ENCODE results near the gene TMEM44. TPM values are rescaled to one million over a fixed set of nuclear protein-coding genes. Genes with fewer than 3 reads are reported as not detected.
A peak's percentile ranks its signal among the peaks of the same experiment; 100 is the strongest.

TMEM44 gene, protein sequence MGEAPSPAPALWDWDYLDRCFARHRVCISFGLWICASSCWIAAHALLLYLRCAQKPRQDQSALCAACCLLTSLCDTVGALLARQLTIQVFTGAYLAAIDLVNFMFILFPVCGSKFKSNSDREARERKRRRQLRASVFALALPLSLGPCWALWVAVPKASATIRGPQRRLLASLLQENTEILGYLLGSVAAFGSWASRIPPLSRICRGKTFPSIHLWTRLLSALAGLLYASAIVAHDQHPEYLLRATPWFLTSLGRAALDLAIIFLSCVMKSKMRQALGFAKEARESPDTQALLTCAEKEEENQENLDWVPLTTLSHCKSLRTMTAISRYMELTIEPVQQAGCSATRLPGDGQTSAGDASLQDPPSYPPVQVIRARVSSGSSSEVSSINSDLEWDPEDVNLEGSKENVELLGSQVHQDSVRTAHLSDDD
- total RNA-seq = 10 to 100 TPM; 12.1 to 31.5 TPM
- 10 to 100 TPM in 1 of 2 donors, 1 to 10 TPM in 1; 7.0 to 10.9 TPM for polyA plus RNA-seq
- long read RNA-seq, donor 1, partial matches to known transcripts = 1 of 10 reads
- long read RNA-seq, donor 1, other reads (novel, unspliced or antisense) = 6 of 10 reads
- long read RNA-seq, donor 2, transcript TMEM44-202 (10 exons, 2,245 nt) = major isoform, 6 of 21 reads
- long read RNA-seq, donor 2, partial matches to known transcripts = 3 of 21 reads
- long read RNA-seq, donor 2, other reads (novel, unspliced or antisense) = 12 of 21 reads

DNA sequence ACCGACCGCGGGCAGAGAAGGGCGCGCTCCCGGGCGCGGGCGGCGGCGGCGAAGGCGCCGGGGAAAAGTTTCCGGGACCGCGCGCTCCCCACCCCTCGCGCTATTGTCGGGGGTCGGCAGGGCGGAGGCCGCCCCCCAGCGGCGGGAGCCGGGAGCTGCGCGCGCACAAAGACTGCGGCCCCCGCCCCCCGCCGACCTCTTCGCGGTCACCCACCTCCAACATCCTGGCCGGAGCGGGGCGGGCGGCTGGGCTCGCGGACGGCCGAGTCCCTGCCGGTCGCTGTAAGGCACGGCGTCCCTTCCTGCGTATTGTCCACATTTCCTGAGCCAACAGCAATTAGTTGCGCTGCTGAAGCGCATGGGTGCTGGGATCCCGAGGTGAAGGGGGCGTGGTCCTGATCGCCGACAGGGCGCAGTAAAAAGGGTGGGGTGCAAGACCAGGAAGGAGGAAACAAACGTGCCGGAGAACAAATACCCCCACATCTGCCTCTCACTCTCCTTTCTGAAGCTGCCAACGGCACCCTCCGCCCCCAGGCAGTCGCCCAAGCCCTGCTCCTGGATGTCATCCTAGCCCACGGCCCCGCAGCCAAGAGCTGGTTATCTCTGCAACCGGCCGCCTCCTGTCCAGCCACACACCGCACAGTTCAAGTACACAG, at the start of gene TMEM44:
Gene TMEM44, minus strand, starts transcription at position 71 of the 656 bp plus-strand sequence. CDS start 204 bp downstream, outside the sequence.
- Histone ChIP-seq H3K36me3 (ENCODE audit: control insufficient read depth in 1 of 2, insufficient read depth in 2 of 2, low read length in 1 of 2) (no peaks in the 10 kb centered on the region), H3K4me1 (ENCODE audit: control insufficient read depth in 1 of 2, insufficient read depth in 2 of 2, low read length in 2 of 2) (no peaks in the 10 kb centered on the region), H3K9me3 (ENCODE audit: control insufficient read depth, low read length) (no peaks in the 10 kb centered on the region), H3K27ac (ENCODE audit: low read depth in 1 of 2, low read length in 2 of 2) (peak within 1 kb of the TSS in 1 of 2 donors; percentile 10), H3K4me3 (ENCODE audit: low read length in 2 of 2) (peak within 1 kb of the TSS; percentile 44 to 55), H3K27me3 (ENCODE audit: control insufficient read depth in 1 of 2, insufficient read depth in 2 of 2, low read length in 1 of 2) (no peaks in the 10 kb centered on the region)
- ATAC-seq (ENCODE audit: low FRiP score) (peak; percentile 90), DNase-seq (peak; percentile 81 to 88)
- 0 to 1% methylated on average over 34 to 66 of the region's 66 CpGs for WGBS, 2 donors
- intact Hi-C loops (cut with DNase I) = no loop called here

DNA sequence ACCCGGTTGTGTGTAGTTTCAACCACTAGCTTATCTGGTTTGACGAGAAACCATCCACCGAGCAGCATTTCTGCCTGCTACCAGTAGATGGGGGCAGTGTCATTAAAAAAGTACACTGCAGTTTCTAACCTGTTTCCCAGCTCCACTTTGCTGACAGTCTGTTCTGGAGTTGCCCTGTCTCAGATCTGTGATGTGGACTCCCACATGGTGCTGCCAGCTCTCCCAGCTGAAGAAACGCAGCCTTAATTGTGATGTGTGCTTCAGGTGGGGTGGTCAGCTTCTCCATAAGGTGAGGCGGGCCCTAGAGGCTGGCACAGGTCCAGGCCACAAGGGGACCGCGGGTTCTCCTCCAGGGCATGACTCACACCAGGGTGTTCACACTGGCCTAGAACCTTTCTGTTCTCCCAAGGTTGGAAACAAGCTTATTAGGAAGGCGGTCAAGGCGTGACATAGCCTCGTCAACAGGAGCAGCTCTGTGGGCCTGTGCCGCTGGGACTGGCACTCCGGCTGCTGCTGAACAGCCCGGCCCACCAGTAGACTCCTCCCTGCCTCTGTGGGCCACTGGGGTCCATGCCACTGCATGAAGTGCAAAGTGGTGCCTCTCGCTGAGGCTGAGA, 49.6 kb upstream of the TMEM44 start:
- peak; percentile 81 for ATAC-seq (ENCODE audit: low FRiP score)
- no peaks in the 10 kb centered on the region for H3K4me1 ChIP-seq (ENCODE audit: control insufficient read depth in 1 of 2, insufficient read depth in 2 of 2, low read length in 2 of 2)
- no peak overlapping the region for H3K27ac ChIP-seq (ENCODE audit: low read depth in 1 of 2, low read length in 2 of 2)
- H3K9me3 ChIP-seq (ENCODE audit: control insufficient read depth, low read length) = no peaks in the 10 kb centered on the region
- no peaks in the 10 kb centered on the region for H3K36me3 ChIP-seq (ENCODE audit: control insufficient read depth in 1 of 2, insufficient read depth in 2 of 2, low read length in 1 of 2)
- peaks cover 0 to 1% of the 10 kb centered on the region in 2 donors for H3K27me3 ChIP-seq (ENCODE audit: control insufficient read depth in 1 of 2, insufficient read depth in 2 of 2, low read length in 1 of 2)
- no peak overlapping the region for H3K4me3 ChIP-seq (ENCODE audit: low read length in 2 of 2)
- intact Hi-C loops (cut with DNase I) = loop anchor here (1.0 to 10.0 kb wide), 7 partner anchors 292 to 839 kb away; no protein-coding TSS in a partner anchor
- 39 to 40% methylated on average over 14 of the region's 14 CpGs for WGBS, 2 donors
- DNase-seq = peak; percentile 71 to 86

DNA sequence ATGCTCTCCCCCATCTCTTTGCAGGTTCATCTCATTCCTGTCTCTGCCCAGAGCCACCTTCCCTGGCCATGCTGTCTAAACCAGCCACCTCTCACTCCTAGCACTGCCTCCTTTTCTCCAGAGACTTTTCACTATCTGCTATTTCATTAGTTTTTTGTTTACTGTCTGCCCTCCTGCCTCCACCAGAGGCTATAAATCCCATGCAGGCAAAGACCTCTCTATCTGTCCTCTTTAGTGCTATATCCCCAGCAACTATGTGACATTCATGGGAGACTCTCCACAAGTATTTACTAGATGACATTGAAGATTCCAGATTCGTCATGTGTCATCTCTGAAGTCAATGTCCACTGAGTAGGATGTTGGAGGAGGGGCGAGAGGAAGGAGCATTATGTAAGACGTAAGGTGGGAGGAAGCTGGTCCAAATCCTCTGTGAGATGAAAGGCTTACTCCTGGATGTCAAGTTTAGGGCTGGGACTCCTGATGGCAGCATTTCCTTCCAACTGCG, 49.0 kb upstream of the TMEM44 start:
- Histone ChIP-seq H3K9me3 (ENCODE audit: control insufficient read depth, low read length) (no peaks in the 10 kb centered on the region), H3K36me3 (ENCODE audit: control insufficient read depth in 1 of 2, insufficient read depth in 2 of 2, low read length in 1 of 2) (no peaks in the 10 kb centered on the region), H3K4me3 (ENCODE audit: low read length in 2 of 2) (no peak overlapping the region), H3K4me1 (ENCODE audit: control insufficient read depth in 1 of 2, insufficient read depth in 2 of 2, low read length in 2 of 2) (no peaks in the 10 kb centered on the region), H3K27me3 (ENCODE audit: control insufficient read depth in 1 of 2, insufficient read depth in 2 of 2, low read length in 1 of 2) (peaks cover 0 to 1% of the 10 kb centered on the region in 2 donors), H3K27ac (ENCODE audit: low read depth in 1 of 2, low read length in 2 of 2) (no peak overlapping the region)
- no peak for DNase-seq
- 33 to 34% methylated on average over 4 of the region's 4 CpGs for WGBS, 2 donors
- ATAC-seq (ENCODE audit: low FRiP score) = no peak
- intact Hi-C loops (cut with DNase I) = loop anchor here (1.0 to 10.0 kb wide), 7 partner anchors 293 to 840 kb away; no protein-coding TSS in a partner anchor

DNA sequence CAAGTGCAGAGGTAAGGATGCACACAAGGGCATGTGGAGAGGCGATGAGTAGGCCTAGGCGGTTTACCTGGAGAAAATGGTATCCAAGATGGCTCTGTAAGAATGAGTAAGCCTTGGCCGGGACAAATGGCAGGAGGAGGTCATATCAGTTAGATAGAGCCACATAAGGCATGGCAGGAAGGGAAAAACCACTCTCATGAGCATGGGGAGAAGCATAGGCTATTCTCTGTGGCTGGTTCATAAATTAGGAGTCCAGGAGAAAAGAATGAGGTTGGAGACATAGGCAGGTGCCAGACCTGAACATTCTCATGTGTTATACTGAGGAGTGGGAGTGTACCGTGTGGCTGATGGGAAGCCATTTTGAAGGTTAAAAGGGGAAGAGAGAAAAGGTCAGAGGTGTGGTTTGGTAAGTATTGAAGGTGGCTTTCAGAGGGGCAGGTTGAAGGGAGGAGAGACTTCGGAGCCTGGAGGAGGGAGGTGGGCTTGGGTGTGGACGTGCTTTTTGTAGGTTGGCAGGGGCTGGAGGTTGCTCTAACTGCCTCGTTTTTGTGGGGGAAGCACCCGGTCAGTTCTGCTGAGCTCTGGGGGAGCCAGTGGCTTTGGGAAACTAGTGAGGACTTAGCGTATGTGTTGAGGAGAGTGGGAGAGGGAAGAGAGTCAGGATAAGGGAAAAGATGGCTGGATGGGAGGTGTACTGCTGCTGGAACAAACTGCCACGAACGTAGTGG, 47.8 kb upstream of the TMEM44 start:
- intact Hi-C loops (cut with DNase I) = loop anchor here (5.0 to 10.0 kb wide), 3 partner anchors 294 to 841 kb away; no protein-coding TSS in a partner anchor
- 75 to 81% methylated on average over 11 of the region's 11 CpGs for WGBS, 2 donors
- ATAC-seq (ENCODE audit: low FRiP score) = no peak

DNA sequence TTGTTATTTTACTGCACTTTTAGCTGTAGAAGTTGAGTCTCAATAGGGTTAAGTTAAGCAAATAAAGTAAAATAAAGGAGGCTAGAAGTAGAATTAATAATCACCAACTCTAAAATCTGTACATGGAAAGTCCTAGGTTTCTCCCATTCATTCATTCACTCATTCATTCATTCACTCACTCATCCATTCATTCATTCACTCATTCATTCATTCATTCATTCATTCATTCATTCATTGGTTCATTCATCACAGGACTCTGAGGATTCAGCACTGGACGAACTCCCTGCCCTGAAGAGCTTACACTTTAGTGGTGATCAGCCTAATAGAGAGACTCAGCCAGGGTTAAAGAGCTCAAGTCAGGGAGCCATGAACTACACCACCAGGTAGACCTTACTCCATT, 43.3 kb upstream of the TMEM44 start:
- intact Hi-C loops (cut with DNase I) = loop anchor here in 1 of 2 donors (10.0 kb wide), 1 partner anchor 848 kb away; no protein-coding TSS in a partner anchor
- 85 to 90% methylated on average over 1 of the region's 1 CpG for WGBS, 2 donors

More for the DNA sequence above, 47.8 kb upstream of the TMEM44 start:
- no peak for DNase-seq
- H3K4me1 ChIP-seq (ENCODE audit: control insufficient read depth in 1 of 2, insufficient read depth in 2 of 2, low read length in 2 of 2) = no peaks in the 10 kb centered on the region
- no peaks in the 10 kb centered on the region for H3K36me3 ChIP-seq (ENCODE audit: control insufficient read depth in 1 of 2, insufficient read depth in 2 of 2, low read length in 1 of 2)
- H3K4me3 ChIP-seq (ENCODE audit: low read length in 2 of 2) = no peak overlapping the region
- no peaks in the 10 kb centered on the region for H3K9me3 ChIP-seq (ENCODE audit: control insufficient read depth, low read length)
- H3K27me3 ChIP-seq (ENCODE audit: control insufficient read depth in 1 of 2, insufficient read depth in 2 of 2, low read length in 1 of 2) = peaks cover 0 to 1% of the 10 kb centered on the region in 2 donors
- H3K27ac ChIP-seq (ENCODE audit: low read depth in 1 of 2, low read length in 2 of 2) = no peak overlapping the region

DNA sequence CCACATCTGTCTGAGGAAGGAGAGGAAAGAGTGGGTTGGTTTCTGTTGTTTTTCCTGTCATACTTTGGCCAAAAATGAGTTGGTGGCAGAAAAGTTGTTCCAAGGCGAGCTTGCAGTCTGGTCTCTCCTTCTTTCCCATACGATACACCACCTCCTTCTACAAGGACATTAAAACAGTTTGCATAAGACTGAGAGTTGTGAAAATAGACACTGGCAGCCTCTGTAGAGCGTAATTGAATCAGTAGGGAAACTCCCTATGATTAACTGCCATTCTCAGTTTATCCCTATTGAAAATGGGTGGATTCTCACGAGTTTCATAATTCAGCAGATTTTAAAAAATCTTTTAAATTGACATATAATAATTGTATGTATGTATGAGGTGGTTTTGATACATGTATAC, 42.5 kb upstream of the TMEM44 start:
- ATAC-seq (ENCODE audit: low FRiP score) (no peak), DNase-seq (no peak)
- Histone ChIP-seq H3K4me3 (ENCODE audit: low read length in 2 of 2) (no peak overlapping the region), H3K36me3 (ENCODE audit: control insufficient read depth in 1 of 2, insufficient read depth in 2 of 2, low read length in 1 of 2) (no peaks in the 10 kb centered on the region), H3K9me3 (ENCODE audit: control insufficient read depth, low read length) (no peaks in the 10 kb centered on the region), H3K4me1 (ENCODE audit: control insufficient read depth in 1 of 2, insufficient read depth in 2 of 2, low read length in 2 of 2) (no peaks in the 10 kb centered on the region), H3K27ac (ENCODE audit: low read depth in 1 of 2, low read length in 2 of 2) (no peak overlapping the region), H3K27me3 (ENCODE audit: control insufficient read depth in 1 of 2, insufficient read depth in 2 of 2, low read length in 1 of 2) (no peaks in the 10 kb centered on the region)
- 6 to 7% methylated on average over 4 of the region's 4 CpGs for WGBS, 2 donors
- intact Hi-C loops (cut with DNase I) = loop anchor here in 1 of 2 donors (10.0 kb wide), 1 partner anchor 849 kb away; no protein-coding TSS in a partner anchor

More for the DNA sequence above, 43.3 kb upstream of the TMEM44 start:
- Histone ChIP-seq H3K9me3 (ENCODE audit: control insufficient read depth, low read length) (no peaks in the 10 kb centered on the region), H3K27me3 (ENCODE audit: control insufficient read depth in 1 of 2, insufficient read depth in 2 of 2, low read length in 1 of 2) (no peaks in the 10 kb centered on the region), H3K36me3 (ENCODE audit: control insufficient read depth in 1 of 2, insufficient read depth in 2 of 2, low read length in 1 of 2) (no peaks in the 10 kb centered on the region), H3K27ac (ENCODE audit: low read depth in 1 of 2, low read length in 2 of 2) (no peak overlapping the region), H3K4me3 (ENCODE audit: low read length in 2 of 2) (no peak overlapping the region), H3K4me1 (ENCODE audit: control insufficient read depth in 1 of 2, insufficient read depth in 2 of 2, low read length in 2 of 2) (no peaks in the 10 kb centered on the region)
- ATAC-seq (ENCODE audit: low FRiP score) (no peak), DNase-seq (no peak)

DNA sequence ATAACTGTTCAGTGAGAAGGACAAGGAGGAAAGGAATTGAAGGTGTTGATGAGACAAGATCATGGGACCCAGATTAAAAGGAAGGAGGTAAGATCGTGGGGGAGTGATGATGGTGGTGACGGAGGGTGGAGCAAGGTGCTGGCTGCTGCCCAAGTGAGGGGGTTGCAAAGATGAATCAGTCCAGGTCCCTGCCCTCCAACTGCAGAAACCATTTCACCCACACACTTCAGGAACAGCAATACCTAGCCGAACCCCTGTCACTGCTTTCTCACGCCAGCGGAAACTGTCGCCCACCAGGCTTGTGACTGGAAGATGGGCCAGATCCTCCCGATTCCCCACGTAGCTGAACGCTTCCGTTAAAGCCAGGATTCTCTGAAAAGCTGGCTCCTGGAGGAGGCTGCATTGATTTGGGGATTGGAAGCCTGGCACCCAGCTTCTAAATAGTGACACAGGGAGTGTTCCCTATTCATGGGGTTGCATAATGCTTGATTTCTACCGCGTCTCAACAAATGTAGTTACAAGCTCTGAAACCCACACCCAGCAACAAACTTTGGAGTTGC, 41.9 kb upstream of the TMEM44 start:
- 33 to 37% methylated on average over 12 of the region's 12 CpGs for WGBS, 2 donors
- intact Hi-C loops (cut with DNase I) = loop anchor here in 1 of 2 donors (10.0 kb wide), 1 partner anchor 850 kb away; no protein-coding TSS in a partner anchor
- DNase-seq (no peak), ATAC-seq (ENCODE audit: low FRiP score) (no peak)
- H3K36me3 ChIP-seq (ENCODE audit: control insufficient read depth in 1 of 2, insufficient read depth in 2 of 2, low read length in 1 of 2) = no peaks in the 10 kb centered on the region
- no peaks in the 10 kb centered on the region for H3K9me3 ChIP-seq (ENCODE audit: control insufficient read depth, low read length)
- no peaks in the 10 kb centered on the region for H3K4me1 ChIP-seq (ENCODE audit: control insufficient read depth in 1 of 2, insufficient read depth in 2 of 2, low read length in 2 of 2)
- H3K27me3 ChIP-seq (ENCODE audit: control insufficient read depth in 1 of 2, insufficient read depth in 2 of 2, low read length in 1 of 2) = no peaks in the 10 kb centered on the region
- no peak overlapping the region for H3K4me3 ChIP-seq (ENCODE audit: low read length in 2 of 2)
- H3K27ac ChIP-seq (ENCODE audit: low read depth in 1 of 2, low read length in 2 of 2) = no peak overlapping the region
